ENCODE measurements around the gene DKK2.

Gene DKK2

GRCh38 chr4:106907216-106907615, 128.9 kb downstream of the DKK2 start:
- no peak for DNase-seq

- DNase-seq, result no peak
Measured at GRCh38 chr4:106906728-106907127, 129.4 kb downstream of the DKK2 start.

- DNase-seq, result peak; percentile 0
Measured at GRCh38 chr4:106898621-106899230, 137.4 kb downstream of the DKK2 start.

- no peak for DNase-seq
Measured at GRCh38 chr4:106893903-106894302, 142.2 kb downstream of the DKK2 start.

- no peak for DNase-seq
Measured at GRCh38 chr4:106893395-106893881, 142.7 kb downstream of the DKK2 start.

GRCh38 chr4:106892786-106893185, 143.3 kb downstream of the DKK2 start:
- no peak for DNase-seq

- DNase-seq, result no peak
Measured at GRCh38 chr4:106875340-106875739, 160.8 kb downstream of the DKK2 start.
